HTERT RPE-1 (cell line): ENCODE data around the gene LOXL1.
"Not testable (repeated sequence)": the region's sequence is repeated elsewhere in the genome, so short reads cannot be mapped to it uniquely, and the experiment has no call there.

Experiments
- in situ Hi-C: fragments of 300-500 bp; cut with MboI; formaldehyde crosslinking; loops from 4 replicates; pipeline ENCODE4 v1.14.3; 2020; ENCODE audit warnings: low sequenced_read_pairs

Gene LOXL1

GRCh38 chr15:73972984-73973682, 46.9 kb downstream of the LOXL1 start:
- in situ Hi-C loops = no loop called here

- in situ Hi-C loops = not testable (repeated sequence)
These were observed 47.5 kb downstream of the LOXL1 start for GRCh38 chr15:73973683-73974200.

GRCh38 chr15:73975440-73976125, 49.3 kb downstream of the LOXL1 start:
- in situ Hi-C loops = not testable (repeated sequence)

- in situ Hi-C loops = no loop called here
These were observed 52.6 kb downstream of the LOXL1 start for GRCh38 chr15:73978896-73979295.

- in situ Hi-C loops = no loop called here
These were observed 53.4 kb downstream of the LOXL1 start for GRCh38 chr15:73979636-73980035.

GRCh38 chr15:73981761-73982221, 55.5 kb downstream of the LOXL1 start:
- in situ Hi-C loops = no loop called here

GRCh38 chr15:73982222-73982962, 56.1 kb downstream of the LOXL1 start:
- in situ Hi-C loops = no loop called here

GRCh38 chr15:73983211-73983727, 57.0 kb downstream of the LOXL1 start:
- in situ Hi-C loops = no loop called here

- in situ Hi-C loops = no loop called here
These were observed 57.5 kb downstream of the LOXL1 start for GRCh38 chr15:73983773-73984172.

- in situ Hi-C loops = no loop called here
These were observed 58.1 kb downstream of the LOXL1 start for GRCh38 chr15:73984208-73984979.

GRCh38 chr15:73985101-73985873, 59.0 kb downstream of the LOXL1 start:
- in situ Hi-C loops = no loop called here

- in situ Hi-C loops = no loop called here
These were observed 60.0 kb downstream of the LOXL1 start for GRCh38 chr15:73986055-73986775.

- in situ Hi-C loops = no loop called here
These were observed 60.5 kb downstream of the LOXL1 start for GRCh38 chr15:73986776-73987056.

- in situ Hi-C loops = no loop called here
These were observed 61.0 kb downstream of the LOXL1 start for GRCh38 chr15:73987250-73987649.

GRCh38 chr15:73987681-73988444, 61.6 kb downstream of the LOXL1 start:
- in situ Hi-C loops = no loop called here

GRCh38 chr15:73988445-73988969, 62.2 kb downstream of the LOXL1 start:
- in situ Hi-C loops = no loop called here

GRCh38 chr15:73989001-73989798, 62.9 kb downstream of the LOXL1 start:
- in situ Hi-C loops = no loop called here
